Psoas muscle (tissue), 8 donors: ENCODE data around the gene KRTAP10-9. TPM values are rescaled to one million over a fixed set of nuclear protein-coding genes. Genes with fewer than 3 reads are reported as not detected.
A peak's percentile ranks its signal among the peaks of the same experiment; 100 is the strongest.
"Not testable (repeated sequence)": the region's sequence is repeated elsewhere in the genome, so short reads cannot be mapped to it uniquely, and the experiment has no call there.

Source experiments
- ATAC-seq, 4 donors: fragments of 200-7000 bp; cut with Tn5 transposase; one replicate each; pipeline ENCODE4 v1.9.1; 2020; ENCODE audit warnings: moderate library complexity in 3 of 4, mild to moderate bottlenecking in 2 of 4
- DNase-seq, 2 donors: peaks; one replicate each; pipeline ENCODE4 v3.0.0-alpha.2; 2020
- H3K27ac ChIP-seq: fragments of 200-600 bp; one replicate; pipeline ENCODE4 v1.8.0; 2022
- H3K27me3 ChIP-seq, 3 donors: fragments of 200-600 bp in 1 of 3; one replicate each; pipeline versions ENCODE4 v1.6.1 to v1.8.0; 2013 to 2022; ENCODE audit warnings: low read length in 2 of 3, mild to moderate bottlenecking in 2 of 3, moderate library complexity in 1 of 3; ENCODE audit not compliant: insufficient read depth in 3 of 3
- H3K36me3 ChIP-seq, 2 donors: fragments of 200-600 bp in 1 of 2; one replicate each; pipeline versions ENCODE4 v1.6.1 to v1.8.0; 2013 to 2022; ENCODE audit warnings: low read depth in 1 of 2, mild to moderate bottlenecking in 1 of 2, moderate library complexity in 1 of 2; ENCODE audit not compliant: insufficient read depth in 1 of 2
- H3K4me1 ChIP-seq: fragments of 200-600 bp; one replicate; pipeline ENCODE4 v1.8.0; 2022
- H3K4me3 ChIP-seq: fragments of 200-600 bp; one replicate; pipeline ENCODE4 v1.8.0; 2022; ENCODE audit warnings: mild to moderate bottlenecking
- H3K9me3 ChIP-seq: fragments of 200-600 bp; one replicate; pipeline ENCODE4 v1.8.0; 2022
- WGBS, 3 donors: extraction: QIAGEN DNeasy Blood & Tissue Kit; methylation state at CpG; one replicate each; pipeline versions ENCODE4 v1.1.6 to v1.1.7; 2013; 5-methylcytosine and 5-hydroxymethylcytosine counted together
- intact Hi-C, 2 donors: fragments of 100-400 bp; cut with DNase I; formaldehyde crosslinking; loops; one replicate each; pipeline versions ENCODE4 v1.11.0 to v1.14.2; 2022
- polyA plus RNA-seq, 3 donors: library from polyadenylated mRNA; stranded (reverse); fragments of 200-250 nt; gene quantifications; one replicate each; pipeline ENCODE4 v1.2.3, GENCODE V29; 2013
- total RNA-seq, 4 donors: library from RNA; stranded (reverse); fragmentation: NEBNext Ultra II Directional in 2 of 4; extraction: Animal tissue kit (Norgen Biotek cat#: 25700) in 2 of 4; gene quantifications; one replicate each; pipeline versions ENCODE4 v1.2.1 to v1.2.4, GENCODE V29; 2021 to 2023
- TF ChIP-seq, protein P1 (sequence below): fragments of 200-600 bp; IDR thresholded peaks from one replicate; pipeline ENCODE4 v1.8.0; 2022; ENCODE audit warnings: antibody characterized with exemption
- donor health status: healthy with polysubstance abuse.
- donor health status: DM: no; HTN: no; CAD: no; lungs with moderate emphysema.
- donor health status: Bipolar disorder and iron deficiency.
- donor health status: healthy.
- donor health status: DM: yes; HTN: yes; CAD: no.
- donor health status: DM: no; HTN: no; CAD: no.
- donor health status: DM: no; HTN: no; CAD: no.
- donor health status: DM: yes; HTN: yes; CAD: no.

The KRTAP10-9 gene
- total and polyA plus RNA-seq, 7 donors: not detected

- 60 to 66% (median 64%) methylated on average over 10 of the region's 10 CpGs for WGBS, 3 donors
- TF ChIP-seq, protein P1, sequence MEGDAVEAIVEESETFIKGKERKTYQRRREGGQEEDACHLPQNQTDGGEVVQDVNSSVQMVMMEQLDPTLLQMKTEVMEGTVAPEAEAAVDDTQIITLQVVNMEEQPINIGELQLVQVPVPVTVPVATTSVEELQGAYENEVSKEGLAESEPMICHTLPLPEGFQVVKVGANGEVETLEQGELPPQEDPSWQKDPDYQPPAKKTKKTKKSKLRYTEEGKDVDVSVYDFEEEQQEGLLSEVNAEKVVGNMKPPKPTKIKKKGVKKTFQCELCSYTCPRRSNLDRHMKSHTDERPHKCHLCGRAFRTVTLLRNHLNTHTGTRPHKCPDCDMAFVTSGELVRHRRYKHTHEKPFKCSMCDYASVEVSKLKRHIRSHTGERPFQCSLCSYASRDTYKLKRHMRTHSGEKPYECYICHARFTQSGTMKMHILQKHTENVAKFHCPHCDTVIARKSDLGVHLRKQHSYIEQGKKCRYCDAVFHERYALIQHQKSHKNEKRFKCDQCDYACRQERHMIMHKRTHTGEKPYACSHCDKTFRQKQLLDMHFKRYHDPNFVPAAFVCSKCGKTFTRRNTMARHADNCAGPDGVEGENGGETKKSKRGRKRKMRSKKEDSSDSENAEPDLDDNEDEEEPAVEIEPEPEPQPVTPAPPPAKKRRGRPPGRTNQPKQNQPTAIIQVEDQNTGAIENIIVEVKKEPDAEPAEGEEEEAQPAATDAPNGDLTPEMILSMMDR: no peak
- peaks cover 0 to 13% (median 0%) of the 10 kb centered on the region in 3 donors for H3K27me3 ChIP-seq
- no peak overlapping the region for H3K27ac ChIP-seq
- H3K4me3 ChIP-seq: no peak overlapping the region
- intact Hi-C loops: no loop called here
- peaks cover 14% of the 10 kb centered on the region for H3K9me3 ChIP-seq
- DNase-seq (peak in 1 of 2 donors; percentile 47), ATAC-seq (no peak)
- no peaks in the 10 kb centered on the region for H3K4me1 ChIP-seq
- no peaks in the 10 kb centered on the region for H3K36me3 ChIP-seq
These were observed 631 bp upstream of the KRTAP10-9 start for GRCh38 chr21:44626262-44626661.

DNA sequence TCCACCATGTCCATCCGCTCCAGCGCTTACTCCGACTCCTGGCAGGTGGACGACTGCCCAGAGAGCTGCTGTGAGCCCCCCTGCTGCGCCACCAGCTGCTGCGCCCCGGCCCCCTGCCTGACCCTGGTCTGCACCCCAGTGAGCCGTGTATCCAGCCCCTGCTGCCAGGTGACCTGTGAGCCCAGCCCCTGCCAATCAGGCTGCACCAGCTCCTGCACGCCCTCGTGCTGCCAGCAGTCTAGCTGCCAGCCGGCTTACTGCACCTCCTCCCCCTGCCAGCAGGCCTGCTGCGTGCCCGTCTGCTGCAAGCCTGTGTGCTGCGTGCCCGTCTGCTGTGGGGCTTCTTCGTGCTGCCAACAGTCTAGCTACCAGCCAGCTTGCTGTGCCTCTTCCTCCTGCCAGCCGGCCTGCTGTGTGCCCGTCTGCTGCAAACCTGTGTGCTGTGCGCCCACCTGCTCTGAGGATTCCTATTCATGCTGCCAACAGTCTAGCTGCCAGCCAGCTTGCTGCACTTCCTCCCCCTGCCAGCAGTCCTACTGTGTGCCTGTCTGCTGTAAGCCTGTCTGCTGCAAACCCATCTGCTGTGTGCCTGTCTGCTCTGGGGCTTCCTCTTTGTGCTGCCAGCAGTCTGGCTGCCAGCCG is 409 bp downstream of the KRTAP10-9 start:
- 42 to 49% (median 49%) methylated on average over 13 to 18 of the region's 20 CpGs for WGBS, 3 donors
- H3K27ac ChIP-seq, ATAC-seq, H3K4me1 ChIP-seq, DNase-seq, H3K36me3 ChIP-seq, H3K4me3 ChIP-seq, intact Hi-C loops: not testable (repeated sequence)
- H3K9me3 ChIP-seq: peaks cover 18% of the 10 kb centered on the region
- peaks cover 0 to 13% (median 0%) of the 10 kb centered on the region in 3 donors for H3K27me3 ChIP-seq

- H3K4me3 ChIP-seq, H3K27ac ChIP-seq, H3K4me1 ChIP-seq, ATAC-seq, intact Hi-C loops, DNase-seq, H3K36me3 ChIP-seq: not testable (repeated sequence)
- Histone ChIP-seq H3K9me3 (peaks cover 19% of the 10 kb centered on the region), H3K27me3 (peaks cover 0 to 13% (median 0%) of the 10 kb centered on the region in 3 donors)
- WGBS, 3 donors: 9 to 21% (median 17%) methylated on average over 14 to 15 of the region's 15 CpGs
These were observed 939 bp downstream of the KRTAP10-9 start for GRCh38 chr21:44627831-44628233.

- TF ChIP-seq, protein P1: no peak
- peaks cover 11% of the 10 kb centered on the region for H3K9me3 ChIP-seq
- 55 to 65% (median 61%) methylated on average over 16 to 18 of the region's 18 CpGs for WGBS, 3 donors
- H3K27me3 ChIP-seq: peaks cover 0 to 16% (median 0%) of the 10 kb centered on the region in 3 donors
- H3K36me3 ChIP-seq: no peaks in the 10 kb centered on the region
- ATAC-seq (no peak), DNase-seq (no peak)
- no peaks in the 10 kb centered on the region for H3K4me1 ChIP-seq
- intact Hi-C loops: no loop called here
- H3K27ac ChIP-seq: no peak overlapping the region
- no peak overlapping the region for H3K4me3 ChIP-seq
These were observed 2.0 kb downstream of the KRTAP10-9 start for GRCh38 chr21:44628707-44629391.

DNA sequence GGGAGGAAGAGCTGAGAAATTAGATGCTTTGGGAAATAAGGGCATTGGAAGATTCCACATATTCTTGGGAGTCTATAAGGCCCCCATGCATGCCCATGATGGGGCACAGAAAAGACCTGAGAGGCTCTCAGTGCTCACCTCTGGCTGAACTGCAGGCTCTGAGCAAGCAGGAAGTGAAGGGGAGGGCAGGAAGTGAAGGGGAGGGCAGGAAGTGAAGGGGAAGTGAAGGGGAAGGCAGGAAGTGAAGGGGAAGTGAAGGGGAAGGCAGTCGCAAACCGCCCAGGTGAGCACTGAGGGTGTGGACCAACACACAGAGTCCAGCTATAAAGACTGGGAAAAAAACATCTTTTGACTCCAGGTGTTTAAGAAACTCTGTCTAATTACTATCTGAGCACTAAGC is 3.5 kb downstream of the KRTAP10-9 start:
- TF ChIP-seq, protein P1: no peak
- intact Hi-C loops: no loop called here
- WGBS, 3 donors: 73 to 80% (median 75%) methylated on average over 2 of the region's 2 CpGs
- Histone ChIP-seq H3K27me3 (peaks cover 0 to 22% (median 0%) of the 10 kb centered on the region in 3 donors), H3K27ac (no peak overlapping the region), H3K4me1 (no peaks in the 10 kb centered on the region), H3K4me3 (no peak overlapping the region), H3K36me3 (no peaks in the 10 kb centered on the region), H3K9me3 (peaks cover 6% of the 10 kb centered on the region)
- ATAC-seq (no peak), DNase-seq (no peak)
